ENCODE measurements around the gene UGT2A1. TPM values are rescaled to one million over a fixed set of nuclear protein-coding genes. Genes with fewer than 3 reads are reported as not detected.

Gene UGT2A1
- not detected for total RNA-seq
- polyA plus RNA-seq (ENCODE audit: insufficient read depth, low read depth, low replicate concordance): 2.4 TPM
- long read RNA-seq, donor 1: 0 reads
- long read RNA-seq, donor 2: 0 reads
- long read RNA-seq, donor 3: 0 reads
- long read RNA-seq, donor 4: 0 reads
- long read RNA-seq, donor 5: 0 reads
- long read RNA-seq, donor 6: 0 reads
- long read RNA-seq, donor 7: 0 reads
- long read RNA-seq, donor 8: 0 reads
- long read RNA-seq, donor 9: 0 reads
- long read RNA-seq, donor 10, partial matches to known transcripts: 0 of 2 reads
- long read RNA-seq, donor 10, other reads (novel, unspliced or antisense): 0 of 2 reads

- Histone ChIP-seq H3K9ac (ENCODE audit: low read length in 3 of 3) (no peak within 1 kb of the TSS), H3K27me3 (ENCODE audit: control insufficient read depth, insufficient read depth, low read length) (no peaks in the 10 kb centered on the region), H3K27ac (ENCODE audit: low read depth in 2 of 2, low read length in 2 of 2) (no peak within 1 kb of the TSS), H3K4me3 (ENCODE audit: low read length in 3 of 3) (no peak within 1 kb of the TSS), H3K9me3 (ENCODE audit: control insufficient read depth in 2 of 3, insufficient read depth in 1 of 3, low read length in 3 of 3) (no peaks in the 10 kb centered on the region), H3K4me1 (ENCODE audit: control insufficient read depth in 2 of 3, insufficient read depth in 2 of 3, low read depth in 1 of 3, low read length in 3 of 3) (no peaks in the 10 kb centered on the region), H3K36me3 (ENCODE audit: control insufficient read depth in 2 of 3, insufficient read depth in 3 of 3, low read length in 3 of 3) (no peaks in the 10 kb centered on the region)
- TF ChIP-seq, protein P1, sequence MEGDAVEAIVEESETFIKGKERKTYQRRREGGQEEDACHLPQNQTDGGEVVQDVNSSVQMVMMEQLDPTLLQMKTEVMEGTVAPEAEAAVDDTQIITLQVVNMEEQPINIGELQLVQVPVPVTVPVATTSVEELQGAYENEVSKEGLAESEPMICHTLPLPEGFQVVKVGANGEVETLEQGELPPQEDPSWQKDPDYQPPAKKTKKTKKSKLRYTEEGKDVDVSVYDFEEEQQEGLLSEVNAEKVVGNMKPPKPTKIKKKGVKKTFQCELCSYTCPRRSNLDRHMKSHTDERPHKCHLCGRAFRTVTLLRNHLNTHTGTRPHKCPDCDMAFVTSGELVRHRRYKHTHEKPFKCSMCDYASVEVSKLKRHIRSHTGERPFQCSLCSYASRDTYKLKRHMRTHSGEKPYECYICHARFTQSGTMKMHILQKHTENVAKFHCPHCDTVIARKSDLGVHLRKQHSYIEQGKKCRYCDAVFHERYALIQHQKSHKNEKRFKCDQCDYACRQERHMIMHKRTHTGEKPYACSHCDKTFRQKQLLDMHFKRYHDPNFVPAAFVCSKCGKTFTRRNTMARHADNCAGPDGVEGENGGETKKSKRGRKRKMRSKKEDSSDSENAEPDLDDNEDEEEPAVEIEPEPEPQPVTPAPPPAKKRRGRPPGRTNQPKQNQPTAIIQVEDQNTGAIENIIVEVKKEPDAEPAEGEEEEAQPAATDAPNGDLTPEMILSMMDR (IDR thresholded peaks at IDR 0.05; ENCODE audit: borderline replicate concordance, extremely low read depth, insufficient read depth): no peak
- DNase-seq (no peak), FAIRE-seq (no peak)
- intact Hi-C loops (cut with DNase I): no loop called here
Measured at GRCh38 chr4:69653147-69653546, at the start of gene UGT2A1. Gene UGT2A1, minus strand, starts transcription at chr4:69653247. Its CDS starts 5,603 bp downstream, at chr4:69647644.

DNA sequence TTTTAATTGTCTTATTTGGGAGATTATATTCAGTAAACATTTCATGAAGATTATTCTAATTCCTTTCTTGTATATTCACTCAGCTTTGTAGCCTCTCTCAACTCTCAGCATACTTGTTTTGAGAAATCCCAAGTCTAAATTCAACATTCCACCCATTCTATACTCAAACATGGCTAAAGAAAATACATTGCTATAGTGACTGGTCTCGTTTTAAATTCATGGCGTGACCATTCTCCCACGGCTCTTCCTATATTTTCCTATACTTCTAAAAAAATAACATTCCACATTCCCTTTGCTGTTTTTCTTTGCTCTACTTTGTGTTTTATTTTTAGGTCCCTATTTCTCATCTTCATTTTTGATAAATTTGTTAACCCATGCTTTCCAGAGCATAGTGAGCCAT lies 49.2 kb upstream of the UGT2A1 start:
- Histone ChIP-seq H3K9ac (ENCODE audit: low read length in 3 of 3) (no peak overlapping the region), H3K27ac (ENCODE audit: low read depth in 2 of 2, low read length in 2 of 2) (no peak overlapping the region), H3K4me3 (ENCODE audit: low read length in 3 of 3) (no peak overlapping the region), H3K27me3 (ENCODE audit: control insufficient read depth, insufficient read depth, low read length) (no peaks in the 10 kb centered on the region), H3K36me3 (ENCODE audit: control insufficient read depth in 2 of 3, insufficient read depth in 3 of 3, low read length in 3 of 3) (no peaks in the 10 kb centered on the region), H3K4me1 (ENCODE audit: control insufficient read depth in 2 of 3, insufficient read depth in 2 of 3, low read depth in 1 of 3, low read length in 3 of 3) (no peaks in the 10 kb centered on the region), H3K9me3 (ENCODE audit: control insufficient read depth in 2 of 3, insufficient read depth in 1 of 3, low read length in 3 of 3) (no peaks in the 10 kb centered on the region)
- FAIRE-seq (no peak), DNase-seq (no peak)
- TF ChIP-seq, protein P1 (IDR thresholded peaks at IDR 0.05; ENCODE audit: borderline replicate concordance, extremely low read depth, insufficient read depth): no peak
- intact Hi-C loops (cut with DNase I): no loop called here

DNA sequence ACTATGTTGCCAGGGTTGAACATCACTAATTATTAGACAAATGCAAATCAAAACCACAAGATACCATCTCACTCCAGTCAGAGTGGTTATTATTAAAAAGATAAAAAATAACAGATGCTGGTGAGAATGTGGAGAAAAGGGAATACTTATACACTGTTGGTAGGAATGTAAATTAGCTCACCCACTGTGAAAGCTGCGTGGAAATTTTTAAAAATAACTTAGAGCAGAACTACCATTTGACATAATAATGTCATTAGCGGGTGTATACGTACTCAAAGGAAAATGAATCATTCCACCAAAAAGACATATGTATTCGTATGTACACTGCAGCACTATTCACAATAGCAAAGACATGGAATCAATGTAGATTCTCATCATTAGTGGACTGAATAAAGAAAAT lies 48.6 kb upstream of the UGT2A1 start:
- Histone ChIP-seq H3K4me1 (ENCODE audit: control insufficient read depth in 2 of 3, insufficient read depth in 2 of 3, low read depth in 1 of 3, low read length in 3 of 3) (no peaks in the 10 kb centered on the region), H3K27me3 (ENCODE audit: control insufficient read depth, insufficient read depth, low read length) (no peaks in the 10 kb centered on the region), H3K4me3 (ENCODE audit: low read length in 3 of 3) (no peak overlapping the region), H3K9me3 (ENCODE audit: control insufficient read depth in 2 of 3, insufficient read depth in 1 of 3, low read length in 3 of 3) (no peaks in the 10 kb centered on the region), H3K27ac (ENCODE audit: low read depth in 2 of 2, low read length in 2 of 2) (no peak overlapping the region), H3K9ac (ENCODE audit: low read length in 3 of 3) (no peak overlapping the region), H3K36me3 (ENCODE audit: control insufficient read depth in 2 of 3, insufficient read depth in 3 of 3, low read length in 3 of 3) (no peaks in the 10 kb centered on the region)
- intact Hi-C loops (cut with DNase I): no loop called here
- DNase-seq (no peak), FAIRE-seq (no peak)
- TF ChIP-seq, protein P1 (IDR thresholded peaks at IDR 0.05; ENCODE audit: borderline replicate concordance, extremely low read depth, insufficient read depth): no peak

Data from kidney (tissue), 22 donors.